C4-2B (cell line): ENCODE results near the gene ADGRA1.

ENCODE experiments used
- H3K27ac ChIP-seq: fragments of 450-650 bp; 2 replicates; pipeline ENCODE4 v1.5.1; 2017
- CTCF ChIP-seq: fragments of 450-650 bp; conservative IDR thresholded peaks from 2 replicates; pipeline ENCODE4 v1.5.1; 2017; ENCODE audit warnings: mild to moderate bottlenecking
- ZFX ChIP-seq: fragments of 450-650 bp; IDR thresholded peaks from 2 replicates; pipeline ENCODE4 v1.6.1; 2017

ADGRA1 gene

GRCh38 chr10:133123746-133124356 is 36.1 kb downstream of the ADGRA1 start:
- no peak for TF ChIP-seq ZFX
- TF ChIP-seq CTCF: no peak
- no peak overlapping the region for H3K27ac ChIP-seq

GRCh38 chr10:133124357-133125211 is 36.9 kb downstream of the ADGRA1 start:
- no peak overlapping the region for H3K27ac ChIP-seq
- peak; percentile 95 for TF ChIP-seq CTCF
- TF ChIP-seq ZFX: no peak

- H3K27ac ChIP-seq: no peak overlapping the region
- TF ChIP-seq ZFX (no peak), CTCF (no peak)
Observed at GRCh38 chr10:133125901-133126300, 38.2 kb downstream of the ADGRA1 start.

GRCh38 chr10:133126431-133127290 is 38.9 kb downstream of the ADGRA1 start:
- no peak for TF ChIP-seq CTCF
- TF ChIP-seq ZFX: no peak
- H3K27ac ChIP-seq: no peak overlapping the region

- no peak for TF ChIP-seq CTCF
- TF ChIP-seq ZFX: no peak
- no peak overlapping the region for H3K27ac ChIP-seq
Observed at GRCh38 chr10:133127291-133128125, 39.8 kb downstream of the ADGRA1 start.

GRCh38 chr10:133128126-133129070 is 40.7 kb downstream of the ADGRA1 start:
- TF ChIP-seq CTCF (no peak), ZFX (no peak)
- H3K27ac ChIP-seq: no peak overlapping the region
